HUES64 (cell line): ENCODE measurements around the gene IL22.
"Not testable (repeated sequence)": the region's sequence is repeated elsewhere in the genome, so short reads cannot be mapped to it uniquely, and the experiment has no call there.

Experiments
- H3K27ac ChIP-seq: 2 replicates; pipeline ENCODE4 v1.7.0; 2013; ENCODE audit warnings: low read depth, low read length, inconsistent platforms
- H3K27me3 ChIP-seq: 2 replicates; pipeline ENCODE4 v1.6.1; 2013; ENCODE audit warnings: mild to moderate bottlenecking, low read length; ENCODE audit not compliant: insufficient read depth
- H3K36me3 ChIP-seq: 2 replicates; pipeline ENCODE4 v1.6.1; 2013; ENCODE audit warnings: mild to moderate bottlenecking, low read length; ENCODE audit not compliant: insufficient read depth
- H3K4me1 ChIP-seq: 2 replicates; pipeline ENCODE4 v1.6.1; 2013; ENCODE audit warnings: mild to moderate bottlenecking, low read length, moderate library complexity; ENCODE audit not compliant: insufficient read depth
- H3K4me3 ChIP-seq: 2 replicates; pipeline ENCODE4 v1.5.1; 2013; ENCODE audit warnings: mild to moderate bottlenecking, low read length, moderate library complexity
- H3K9ac ChIP-seq: 2 replicates; pipeline ENCODE4 v1.6.1; 2013; ENCODE audit warnings: mild to moderate bottlenecking, low read depth, low read length
- H3K9me3 ChIP-seq: 2 replicates; pipeline ENCODE4 v1.6.1; 2013; ENCODE audit warnings: low read depth, low read length; ENCODE audit not compliant: insufficient read depth
- WGBS: fragments of 150-250, 120-280 bp; methylation state at CpG from one replicate; pipeline ENCODE4 v1.1.7; 2013; ENCODE audit warnings: missing lambda C conversion rate; 5-methylcytosine and 5-hydroxymethylcytosine counted together

Gene IL22

GRCh38 chr12:68229956-68230355 lies 23.4 kb downstream of the IL22 start:
- no peaks in the 10 kb centered on the region for H3K36me3 ChIP-seq
- no peaks in the 10 kb centered on the region for H3K4me1 ChIP-seq
- no peaks in the 10 kb centered on the region for H3K9me3 ChIP-seq
- WGBS, result 86% methylated on average over 2 of the region's 2 CpGs
- H3K27me3 ChIP-seq, result no peaks in the 10 kb centered on the region
- H3K9ac ChIP-seq, result no peak overlapping the region
- H3K27ac ChIP-seq, result no peak overlapping the region
- H3K4me3 ChIP-seq, result no peak overlapping the region

- H3K4me1 ChIP-seq, result no peaks in the 10 kb centered on the region
- 93% methylated on average over 2 of the region's 3 CpGs for WGBS
- no peak overlapping the region for H3K27ac ChIP-seq
- H3K4me3 ChIP-seq, result no peak overlapping the region
- H3K9me3 ChIP-seq, result no peaks in the 10 kb centered on the region
- no peak overlapping the region for H3K9ac ChIP-seq
- no peaks in the 10 kb centered on the region for H3K36me3 ChIP-seq
- H3K27me3 ChIP-seq, result no peaks in the 10 kb centered on the region
Measured at GRCh38 chr12:68227356-68227755, 26.0 kb downstream of the IL22 start.

GRCh38 chr12:68225576-68226476 lies 27.6 kb downstream of the IL22 start, which contains the start of gene IL26:
Gene IL26 (minus strand): TSS chr12:68225810. CDS start chr12:68225756, 54 bp downstream.
- Histone ChIP-seq H3K4me3 (no peak within 1 kb of the TSS), H3K36me3 (no peaks in the 10 kb centered on the region), H3K27me3 (no peaks in the 10 kb centered on the region; the same call in 1 of the 2 replicates), H3K9me3 (no peaks in the 10 kb centered on the region), H3K9ac (no peak within 1 kb of the TSS), H3K4me1 (no peaks in the 10 kb centered on the region), H3K27ac (no peak within 1 kb of the TSS)
- 93% methylated on average over 8 of the region's 8 CpGs for WGBS

- no peak overlapping the region for H3K9ac ChIP-seq
- no peaks in the 10 kb centered on the region for H3K4me1 ChIP-seq
- 91% methylated on average over 3 of the region's 3 CpGs for WGBS
- H3K4me3 ChIP-seq, result no peak overlapping the region
- no peak overlapping the region for H3K27ac ChIP-seq
- H3K27me3 ChIP-seq, result no peaks in the 10 kb centered on the region; the same call in 1 of the 2 replicates
- no peaks in the 10 kb centered on the region for H3K36me3 ChIP-seq
- no peaks in the 10 kb centered on the region for H3K9me3 ChIP-seq
Measured at GRCh38 chr12:68224613-68225285, 28.7 kb downstream of the IL22 start.

- Histone ChIP-seq H3K36me3 (no peaks in the 10 kb centered on the region), H3K27me3 (no peaks in the 10 kb centered on the region; the same call in 1 of the 2 replicates), H3K4me3 (no peak overlapping the region), H3K4me1 (no peaks in the 10 kb centered on the region), H3K9me3 (no peaks in the 10 kb centered on the region), H3K27ac (no peak overlapping the region), H3K9ac (no peak overlapping the region)
- WGBS, result 4% methylated on average over 12 of the region's 12 CpGs
Measured at GRCh38 chr12:68223067-68223747, 30.2 kb downstream of the IL22 start.

- no peak overlapping the region for H3K9ac ChIP-seq
- WGBS, result 81% methylated on average over 6 of the region's 6 CpGs
- no peak overlapping the region for H3K4me3 ChIP-seq
- H3K27ac ChIP-seq, result no peak overlapping the region
- no peaks in the 10 kb centered on the region; the same call in 1 of the 2 replicates for H3K27me3 ChIP-seq
- H3K9me3 ChIP-seq, result no peaks in the 10 kb centered on the region
- no peaks in the 10 kb centered on the region for H3K36me3 ChIP-seq
- no peaks in the 10 kb centered on the region for H3K4me1 ChIP-seq
Measured at GRCh38 chr12:68222326-68222725, 31.1 kb downstream of the IL22 start.

- Histone ChIP-seq H3K4me3 (no peak overlapping the region), H3K27me3 (no peaks in the 10 kb centered on the region; the same call in 1 of the 2 replicates), H3K9me3 (no peaks in the 10 kb centered on the region), H3K36me3 (no peaks in the 10 kb centered on the region), H3K27ac (no peak overlapping the region), H3K4me1 (no peaks in the 10 kb centered on the region), H3K9ac (no peak overlapping the region)
- 100% methylated on average over 1 of the region's 1 CpG for WGBS
Measured at GRCh38 chr12:68221497-68221896, 31.9 kb downstream of the IL22 start.

GRCh38 chr12:68210875-68211274 lies 42.5 kb downstream of the IL22 start:
- no peak overlapping the region for H3K4me3 ChIP-seq
- no peak overlapping the region for H3K27ac ChIP-seq
- H3K4me1 ChIP-seq, result no peaks in the 10 kb centered on the region
- no peaks in the 10 kb centered on the region for H3K9me3 ChIP-seq
- 97% methylated on average over 2 of the region's 2 CpGs for WGBS
- no peak overlapping the region for H3K9ac ChIP-seq
- no peaks in the 10 kb centered on the region for H3K36me3 ChIP-seq
- H3K27me3 ChIP-seq, result no peaks in the 10 kb centered on the region

GRCh38 chr12:68209048-68209728 lies 44.2 kb downstream of the IL22 start:
- H3K9ac ChIP-seq, H3K4me3 ChIP-seq, H3K4me1 ChIP-seq, H3K36me3 ChIP-seq, H3K27me3 ChIP-seq, H3K9me3 ChIP-seq: not testable (repeated sequence)
- 84% methylated on average over 12 of the region's 12 CpGs for WGBS
- 0 out of 2 replicates have a peak overlapping the region, but pooled peaks have one; percentile 22 for H3K27ac ChIP-seq

- H3K27me3 ChIP-seq, result no peaks in the 10 kb centered on the region
- no peaks in the 10 kb centered on the region for H3K9me3 ChIP-seq
- no peak overlapping the region for H3K4me3 ChIP-seq
- H3K9ac ChIP-seq, result no peak overlapping the region
- H3K27ac ChIP-seq, result no peak overlapping the region
- H3K36me3 ChIP-seq, result no peaks in the 10 kb centered on the region
- H3K4me1 ChIP-seq, result no peaks in the 10 kb centered on the region
Measured at GRCh38 chr12:68207276-68207675, 46.1 kb downstream of the IL22 start.
